Hematopoietic multipotent progenitor cell treated with erythropoietin and hydrocortisone succinate and interleukin-3 and kit ligand, for 4 days (in vitro differentiated cells): ENCODE data around the gene GALNT12.

Experiments
- DNase-seq: peaks from one replicate; pipeline ENCODE4 v3.0.0-alpha.2; 2015

Gene GALNT12

GRCh38 chr9:98882569-98882923 lies 75.1 kb downstream of the GALNT12 start:
- DNase-seq, result no peak

GRCh38 chr9:98883276-98883675 lies 75.8 kb downstream of the GALNT12 start:
- DNase-seq, result no peak

- no peak for DNase-seq
Measured at GRCh38 chr9:98884849-98885248, 77.4 kb downstream of the GALNT12 start.

GRCh38 chr9:98885575-98886295 lies 78.3 kb downstream of the GALNT12 start:
- DNase-seq, result no peak

GRCh38 chr9:98886691-98887229 lies 79.3 kb downstream of the GALNT12 start:
- DNase-seq, result peak; percentile 15

- DNase-seq, result no peak
Measured at GRCh38 chr9:98887918-98888510, 80.5 kb downstream of the GALNT12 start.

GRCh38 chr9:98888801-98889421 lies 81.4 kb downstream of the GALNT12 start:
- no peak for DNase-seq

GRCh38 chr9:98890256-98890655 lies 82.8 kb downstream of the GALNT12 start:
- no peak for DNase-seq

GRCh38 chr9:98892288-98892687 lies 84.8 kb downstream of the GALNT12 start:
- DNase-seq, result no peak

GRCh38 chr9:98892690-98893089 lies 85.2 kb downstream of the GALNT12 start:
- no peak for DNase-seq

GRCh38 chr9:98894171-98894570 lies 86.7 kb downstream of the GALNT12 start:
- DNase-seq, result no peak

- no peak for DNase-seq
Measured at GRCh38 chr9:98894761-98895160, 87.3 kb downstream of the GALNT12 start.

GRCh38 chr9:98896632-98897031 lies 89.2 kb downstream of the GALNT12 start:
- peak; percentile 8 for DNase-seq

- peak; percentile 17 for DNase-seq
Measured at GRCh38 chr9:98897745-98898144, 90.3 kb downstream of the GALNT12 start.

- DNase-seq, result peak; percentile 68
Measured at GRCh38 chr9:98899408-98900056, 92.1 kb downstream of the GALNT12 start.
